Sigmoid colon (tissue), 4 donors: ENCODE measurements around the gene RAD9A.

Experiments used
- CTCF ChIP-seq, 4 experiments: fragments of 450-650 bp in 3 of 4; fragments of 200-600 bp in 1 of 4; IDR thresholded peaks; one replicate each; pipeline ENCODE4 v1.5.1; 2016 to 2019; ENCODE audit warnings: antibody characterized with exemption in 4 of 4, mild to moderate bottlenecking in 3 of 4, moderate library complexity in 2 of 4
- POLR2AphosphoS5 ChIP-seq, 4 donors: sonication (generic); formaldehyde crosslinking; IDR thresholded peaks; one replicate each; pipeline ENCODE4 v1.6.1; 2017; ENCODE audit warnings: antibody characterized with exemption in 4 of 4

- TF ChIP-seq CTCF (IDR thresholded peaks at IDR 0.05) (no peak), POLR2AphosphoS5 (IDR thresholded peaks at IDR 0.05) (no peak)
These were observed 42.7 kb downstream of the RAD9A start for GRCh38 chr11:67434395-67434881.
